GM12892 (cell line): ENCODE measurements around the gene RNASE4.

Experiments used
- POLR2A ChIP-seq: IDR thresholded peaks from 2 replicates; pipeline ENCODE4 v1.6.1; 2011; ENCODE audit warnings: low read depth, low read length, control low read depth
- POLR2AphosphoS5 ChIP-seq: IDR thresholded peaks from 2 replicates; pipeline ENCODE4 v1.6.1; 2011; ENCODE audit warnings: low read depth, low read length, control low read depth
- TAF1 ChIP-seq: IDR thresholded peaks from 2 replicates; pipeline ENCODE4 v1.6.1; 2011; ENCODE audit warnings: low read depth, mild to moderate bottlenecking, control low read depth, low read length, borderline replicate concordance

DNA sequence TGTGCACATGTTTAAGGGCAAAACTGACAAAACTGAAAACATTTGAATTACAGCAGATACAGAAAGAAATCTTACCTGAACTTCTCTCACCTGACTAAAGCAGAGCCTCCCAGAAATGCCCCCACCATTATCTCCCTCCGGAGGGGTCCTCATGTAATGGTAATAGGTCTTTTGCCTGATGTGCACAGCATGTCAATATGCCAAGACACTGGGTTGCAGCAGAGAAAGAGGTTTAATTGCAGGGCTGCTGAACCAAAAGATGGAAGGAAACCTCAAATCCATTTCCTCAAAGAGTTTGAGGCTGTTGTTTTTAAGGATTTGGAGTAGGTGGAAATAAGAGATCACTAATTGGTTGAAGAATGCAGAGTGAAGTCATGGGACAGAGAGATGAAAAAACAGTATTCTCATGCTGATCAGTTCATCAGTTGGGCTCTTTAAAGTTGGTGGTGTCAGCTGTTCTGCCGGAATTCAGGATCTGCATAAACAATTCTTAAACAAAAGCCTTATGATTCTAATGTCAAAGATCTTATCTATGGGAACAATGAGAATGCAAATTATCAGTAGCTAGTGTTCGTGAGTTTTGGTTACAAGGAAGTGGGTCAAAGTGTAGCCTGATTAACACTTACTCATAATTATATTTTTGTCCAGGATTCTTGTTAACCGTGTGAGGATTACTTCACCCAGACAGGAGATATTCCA lies 22.4 kb downstream of the RNASE4 start:
- TF ChIP-seq POLR2AphosphoS5, result no peak
- no peak for TF ChIP-seq POLR2A
- no peak for TF ChIP-seq TAF1
